RWPE2 (cell line): ENCODE results near the gene HELZ2.

Experiments
- ATAC-seq: fragments of 200-7000 bp; cut with Tn5 transposase; 3 replicates; pipeline ENCODE4 v1.9.1; 2021; ENCODE audit warnings: low read depth
- DNase-seq: peaks from one replicate; pipeline ENCODE4 v3.0.0-alpha.2; 2020; ENCODE audit warnings: low spot score
- H3K27ac ChIP-seq: fragments of 450-650 bp; 2 replicates; pipeline ENCODE4 v1.5.1; 2017; ENCODE audit warnings: mild to moderate bottlenecking; ENCODE audit not compliant: poor library complexity, severe bottlenecking
- H3K27me3 ChIP-seq: fragments of 250-450 bp; sonication (Bioruptor Pico); 2 replicates; pipeline ENCODE4 v1.5.1; 2021; ENCODE audit warnings: mild to moderate bottlenecking, moderate library complexity; ENCODE audit not compliant: insufficient read depth, poor library complexity, severe bottlenecking
- H3K36me3 ChIP-seq: fragments of 250-450 bp; sonication (Bioruptor Pico); 2 replicates; pipeline ENCODE4 v1.5.1; 2020; ENCODE audit warnings: low read depth, mild to moderate bottlenecking, moderate library complexity
- H3K4me1 ChIP-seq: fragments of 250-450 bp; sonication (Bioruptor Pico); 2 replicates; pipeline ENCODE4 v1.5.1; 2021; ENCODE audit warnings: mild to moderate bottlenecking, moderate library complexity; ENCODE audit not compliant: insufficient read depth, poor library complexity, severe bottlenecking
- H3K4me3 ChIP-seq: fragments of 250-450 bp; sonication (Bioruptor Pico); 2 replicates; pipeline ENCODE4 v1.5.1; 2021; ENCODE audit warnings: mild to moderate bottlenecking, moderate library complexity; ENCODE audit not compliant: severe bottlenecking
- H3K9me3 ChIP-seq: fragments of 250-450 bp; sonication (Bioruptor Pico); 2 replicates; pipeline ENCODE4 v1.5.1; 2021; ENCODE audit warnings: mild to moderate bottlenecking, moderate library complexity; ENCODE audit not compliant: severe bottlenecking
- TF ChIP-seq, protein P1 (sequence below): fragments of 450-650 bp; IDR thresholded peaks from one replicate; pipeline ENCODE4 v1.5.1; 2017; ENCODE audit warnings: mild to moderate bottlenecking, moderate library complexity; ENCODE audit not compliant: poor library complexity, severe bottlenecking

The HELZ2 gene

DNA sequence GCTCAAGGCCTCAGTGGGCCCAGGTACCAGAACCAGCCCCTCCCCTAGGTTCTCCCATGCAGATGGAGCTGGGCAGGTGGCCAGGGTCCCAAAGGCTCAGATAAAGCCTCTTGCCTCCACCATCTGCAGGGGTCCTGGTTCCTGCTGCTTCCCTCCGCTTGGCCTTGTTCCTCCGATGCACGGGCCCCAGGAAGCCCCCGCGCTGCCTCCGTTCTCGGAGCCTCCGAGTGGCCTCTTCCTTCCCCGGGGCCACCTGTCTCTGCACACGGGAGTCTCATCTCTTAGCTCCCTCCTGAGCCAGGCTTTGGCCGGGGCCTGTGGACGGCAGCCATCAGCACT is 35.0 kb downstream of the HELZ2 start:
- Histone ChIP-seq H3K4me3 (no peak overlapping the region), H3K27me3 (no peaks in the 10 kb centered on the region), H3K27ac (peak overlapping the region; percentile 81), H3K4me1 (peaks cover 25% of the 10 kb centered on the region), H3K9me3 (no peaks in the 10 kb centered on the region), H3K36me3 (no peaks in the 10 kb centered on the region)
- ATAC-seq (no peak), DNase-seq (peak; percentile 87)
- TF ChIP-seq, protein P1, sequence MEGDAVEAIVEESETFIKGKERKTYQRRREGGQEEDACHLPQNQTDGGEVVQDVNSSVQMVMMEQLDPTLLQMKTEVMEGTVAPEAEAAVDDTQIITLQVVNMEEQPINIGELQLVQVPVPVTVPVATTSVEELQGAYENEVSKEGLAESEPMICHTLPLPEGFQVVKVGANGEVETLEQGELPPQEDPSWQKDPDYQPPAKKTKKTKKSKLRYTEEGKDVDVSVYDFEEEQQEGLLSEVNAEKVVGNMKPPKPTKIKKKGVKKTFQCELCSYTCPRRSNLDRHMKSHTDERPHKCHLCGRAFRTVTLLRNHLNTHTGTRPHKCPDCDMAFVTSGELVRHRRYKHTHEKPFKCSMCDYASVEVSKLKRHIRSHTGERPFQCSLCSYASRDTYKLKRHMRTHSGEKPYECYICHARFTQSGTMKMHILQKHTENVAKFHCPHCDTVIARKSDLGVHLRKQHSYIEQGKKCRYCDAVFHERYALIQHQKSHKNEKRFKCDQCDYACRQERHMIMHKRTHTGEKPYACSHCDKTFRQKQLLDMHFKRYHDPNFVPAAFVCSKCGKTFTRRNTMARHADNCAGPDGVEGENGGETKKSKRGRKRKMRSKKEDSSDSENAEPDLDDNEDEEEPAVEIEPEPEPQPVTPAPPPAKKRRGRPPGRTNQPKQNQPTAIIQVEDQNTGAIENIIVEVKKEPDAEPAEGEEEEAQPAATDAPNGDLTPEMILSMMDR: no peak

DNA sequence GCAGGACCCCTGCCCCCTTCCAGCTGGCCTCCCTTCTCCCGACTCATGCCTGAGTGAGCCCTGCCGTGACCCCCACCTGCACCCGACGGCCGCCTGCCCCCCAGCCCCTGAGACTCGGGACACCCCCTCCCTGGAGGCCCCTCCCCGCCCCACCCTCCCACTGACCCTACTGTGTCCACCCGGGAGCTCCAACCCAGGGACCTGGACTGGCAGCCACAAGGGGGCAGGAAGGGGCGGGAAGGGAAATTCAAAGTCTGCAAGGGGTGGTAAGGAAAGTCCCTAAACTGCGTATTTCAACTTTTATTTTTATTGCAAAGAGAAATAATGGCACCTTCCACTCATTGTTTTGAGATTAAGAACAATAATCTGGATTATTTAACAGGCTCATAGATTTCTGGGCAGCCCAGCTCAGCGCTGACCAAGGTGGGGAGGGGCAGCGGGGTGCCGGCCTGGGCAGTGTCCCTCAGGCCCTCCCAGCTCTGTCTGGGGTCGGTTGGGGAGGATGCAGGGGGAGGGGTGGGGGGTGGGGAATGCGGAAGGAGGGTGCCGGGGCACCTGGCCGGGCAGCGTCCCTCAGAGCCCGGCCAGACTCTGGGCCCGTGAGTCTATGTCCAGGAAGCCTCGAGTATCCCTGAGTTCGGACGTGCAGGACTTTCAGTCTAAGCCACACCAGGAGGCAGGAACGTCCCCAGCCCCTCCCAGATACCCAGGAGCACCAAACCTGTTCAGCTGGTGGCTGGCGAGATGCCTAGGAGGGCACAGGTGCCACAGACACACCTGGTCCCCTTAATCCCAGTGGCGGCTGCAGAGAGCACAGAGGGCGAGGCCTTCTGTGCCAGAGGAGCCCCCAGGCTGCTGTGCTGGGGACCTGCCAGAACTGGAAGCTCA is 35.6 kb downstream of the HELZ2 start:
- peak; percentile 2 for ATAC-seq
- Histone ChIP-seq H3K27ac (peak overlapping the region; percentile 81), H3K4me1 (peaks cover 30% of the 10 kb centered on the region), H3K9me3 (no peaks in the 10 kb centered on the region), H3K4me3 (peak overlapping the region; percentile 37), H3K36me3 (no peaks in the 10 kb centered on the region), H3K27me3 (no peaks in the 10 kb centered on the region)
- TF ChIP-seq, protein P1: peak; percentile 99
- peak; percentile 88 for DNase-seq

DNA sequence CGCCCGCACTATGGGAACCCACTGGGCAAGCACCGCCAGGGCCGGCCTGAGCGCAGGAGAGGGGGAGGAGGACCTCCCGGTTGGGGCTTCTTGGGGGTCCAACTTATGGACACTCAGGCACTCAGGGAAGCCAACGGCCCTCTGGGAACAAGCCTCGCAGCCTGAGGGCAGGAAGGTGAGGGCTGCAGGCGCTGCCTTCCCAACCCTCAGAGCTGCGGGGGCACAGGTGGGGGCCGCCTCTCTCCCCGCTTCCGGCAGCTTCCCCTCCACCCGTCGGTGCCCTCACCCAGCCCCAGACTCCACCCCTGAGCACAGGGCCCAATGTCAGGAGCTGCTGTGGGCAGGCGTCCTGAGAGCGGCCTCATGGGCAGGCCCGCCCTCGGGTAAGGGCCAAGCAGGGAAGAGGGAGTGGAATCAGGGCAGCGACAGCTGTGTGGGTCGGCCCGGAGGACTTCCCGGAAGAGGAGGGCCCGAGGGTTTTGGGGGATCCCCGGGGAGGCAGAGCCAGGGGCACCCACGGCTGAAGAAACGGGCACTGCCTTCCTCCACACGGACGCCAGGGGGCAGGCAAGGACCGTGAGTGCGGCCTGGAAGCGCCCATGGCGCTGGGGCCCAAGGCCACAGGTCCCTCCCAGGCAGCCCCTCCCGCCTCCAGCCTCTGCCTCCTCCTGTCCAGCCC is 36.4 kb downstream of the HELZ2 start:
- peak; percentile 85 for ATAC-seq
- Histone ChIP-seq H3K4me3 (peak overlapping the region; percentile 37), H3K9me3 (no peaks in the 10 kb centered on the region), H3K27ac (peak overlapping the region; percentile 81), H3K36me3 (no peaks in the 10 kb centered on the region), H3K4me1 (peaks cover 30% of the 10 kb centered on the region), H3K27me3 (no peaks in the 10 kb centered on the region)
- DNase-seq: peak; percentile 90
- TF ChIP-seq, protein P1: peak; percentile 100

DNA sequence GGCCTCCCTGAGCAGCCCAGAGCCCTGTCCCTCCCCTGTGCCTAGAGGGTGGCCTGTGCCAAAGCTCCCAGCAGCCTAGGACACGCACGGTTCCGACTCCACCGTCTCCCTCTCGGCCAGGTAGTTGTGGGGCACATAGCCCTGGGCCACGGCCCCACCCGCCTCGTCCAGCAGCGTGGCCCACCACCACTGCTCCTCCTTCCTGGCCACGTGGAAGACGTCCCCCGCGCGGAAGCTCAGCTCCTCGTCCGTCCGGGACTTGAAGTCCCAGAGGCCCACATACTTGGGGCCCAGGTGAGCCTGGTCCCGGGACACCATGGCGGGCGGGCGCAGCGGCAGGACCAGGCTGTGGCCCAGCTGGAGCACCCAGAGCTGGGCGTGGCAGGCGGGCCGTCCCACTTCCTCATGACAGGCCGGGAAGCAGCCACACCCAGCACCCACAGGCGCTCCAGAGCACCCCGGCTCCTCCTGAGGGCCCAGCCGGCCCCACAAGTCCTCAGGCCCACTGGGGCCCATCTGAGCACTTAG is 37.0 kb downstream of the HELZ2 start, which contains the start of gene PTK6:
PTK6 (minus strand) TSS at position 380 of the 528 bp plus-strand sequence; CDS start at position 318, 62 bp downstream.
- Histone ChIP-seq H3K9me3 (no peaks in the 10 kb centered on the region), H3K27ac (peak within 1 kb of the TSS; percentile 81), H3K36me3 (peaks cover under 1% of the 10 kb centered on the region; the same call in 1 of the 2 replicates), H3K4me1 (peaks cover 30% of the 10 kb centered on the region), H3K4me3 (peak within 1 kb of the TSS; percentile 37), H3K27me3 (no peaks in the 10 kb centered on the region)
- peak; percentile 30 for ATAC-seq
- TF ChIP-seq, protein P1: no peak
- no peak for DNase-seq
